T follicular helper cell (primary cell): ENCODE data around the gene UGT1A1.

Experiments
- DNase-seq: peaks from one replicate; pipeline ENCODE4 v3.0.0-alpha.2; 2020; ENCODE audit warnings: low read depth

The UGT1A1 gene

DNA sequence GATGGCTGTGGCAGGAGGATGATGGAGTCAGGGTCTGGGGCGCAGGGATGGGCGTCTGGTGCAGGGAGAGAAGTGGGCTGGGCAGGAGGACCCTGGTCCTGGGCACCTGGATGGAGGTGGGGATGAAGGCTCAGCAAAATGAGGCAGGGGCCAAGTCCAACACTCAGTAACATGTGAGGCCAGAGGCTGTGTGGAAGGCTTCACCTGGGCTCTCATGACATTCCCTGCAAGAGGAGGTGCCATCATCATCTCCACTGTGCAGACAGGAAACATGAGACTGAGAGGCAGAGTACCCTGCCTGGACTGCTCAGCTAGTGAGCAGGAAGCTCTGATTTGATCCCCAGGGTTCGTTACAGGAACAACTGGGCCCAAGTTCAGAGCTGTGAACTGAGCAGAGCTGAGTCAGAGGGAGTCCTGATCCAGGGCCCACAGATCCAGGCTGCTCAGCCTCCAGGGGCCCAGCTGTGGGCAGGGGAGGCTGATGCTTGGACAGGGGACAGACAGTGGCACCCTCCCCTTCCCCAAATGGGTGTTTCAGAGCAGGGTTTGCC lies 57.4 kb downstream of the UGT1A1 start:
- no peak for DNase-seq

DNA sequence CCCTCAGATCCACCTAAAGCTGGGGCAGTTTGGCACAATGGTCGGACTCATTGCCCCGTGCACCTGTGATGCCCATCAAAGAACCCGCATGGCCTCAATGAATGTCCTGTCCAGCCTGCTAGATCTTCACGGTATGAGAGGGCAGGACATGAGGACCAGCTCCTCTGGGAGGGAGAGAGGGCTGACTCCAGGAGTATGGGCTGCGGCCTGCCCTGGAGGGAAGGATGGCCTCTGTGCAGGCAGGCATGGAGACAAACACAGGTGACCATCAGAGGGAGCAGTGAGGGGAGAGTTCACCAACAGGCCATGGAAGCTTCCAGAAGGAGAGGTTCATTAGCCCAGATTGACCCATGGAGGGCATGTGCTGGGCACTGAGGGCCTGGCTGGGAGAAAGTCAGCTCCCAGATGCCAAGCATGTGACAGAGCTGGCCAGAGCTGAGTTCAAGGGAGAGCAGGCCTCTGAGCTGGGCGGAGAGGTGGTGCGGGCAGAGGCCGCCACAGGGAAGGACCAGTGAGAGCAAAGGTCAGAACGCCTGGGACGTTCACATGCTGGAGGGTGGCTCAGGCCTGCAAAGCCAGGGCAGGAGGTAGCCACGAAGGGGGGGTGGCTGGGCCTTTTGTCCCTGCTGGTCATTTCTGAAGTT lies 58.0 kb downstream of the UGT1A1 start:
- no peak for DNase-seq

DNA sequence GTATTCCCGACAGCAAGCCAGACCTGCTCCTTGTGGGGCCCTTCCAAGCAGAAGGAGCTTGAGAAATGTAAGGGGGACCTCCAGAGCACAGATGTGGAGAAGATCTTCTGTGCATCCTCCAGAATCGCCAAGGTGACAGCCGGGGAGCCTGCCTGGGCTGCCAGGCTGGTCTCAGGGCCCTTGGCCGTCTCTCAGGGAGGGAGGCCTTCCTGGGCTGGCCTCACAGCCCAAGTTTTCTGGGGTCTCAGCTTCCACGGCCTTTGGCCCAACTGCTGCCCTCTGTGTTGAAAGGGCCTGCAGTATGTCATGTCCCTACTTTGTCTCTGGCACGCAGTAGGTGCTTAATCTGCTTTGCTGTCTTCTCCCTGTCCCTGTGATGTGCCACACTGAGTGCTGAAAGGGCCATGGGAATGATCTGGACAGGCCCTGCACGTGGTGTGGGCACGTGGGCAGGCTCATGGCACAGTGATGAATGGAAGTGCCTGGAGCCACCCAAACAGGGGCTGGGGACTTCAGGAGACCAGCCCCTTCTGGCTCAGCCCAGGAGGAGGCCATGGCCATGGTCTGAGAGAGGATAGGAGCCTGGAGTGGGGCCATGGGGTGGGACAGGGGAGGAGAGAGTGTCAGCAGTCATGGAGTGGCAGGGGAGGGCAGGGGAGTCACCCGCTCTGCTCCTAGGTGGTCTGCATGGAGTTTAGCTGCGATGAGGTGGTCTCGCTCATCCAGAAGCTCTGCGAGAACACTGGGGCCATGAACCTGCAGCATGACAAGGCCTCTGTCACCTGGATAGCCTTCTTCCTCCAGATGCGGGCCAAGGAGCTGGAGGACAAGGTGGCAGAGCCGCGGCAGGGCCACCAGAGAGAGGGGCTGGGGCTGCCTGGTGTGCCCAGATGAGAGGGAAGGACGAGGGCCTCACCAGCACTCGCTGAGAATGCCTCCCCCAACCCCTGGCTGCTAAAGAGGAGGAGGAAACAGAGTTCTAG lies 58.9 kb downstream of the UGT1A1 start:
- DNase-seq: no peak

DNA sequence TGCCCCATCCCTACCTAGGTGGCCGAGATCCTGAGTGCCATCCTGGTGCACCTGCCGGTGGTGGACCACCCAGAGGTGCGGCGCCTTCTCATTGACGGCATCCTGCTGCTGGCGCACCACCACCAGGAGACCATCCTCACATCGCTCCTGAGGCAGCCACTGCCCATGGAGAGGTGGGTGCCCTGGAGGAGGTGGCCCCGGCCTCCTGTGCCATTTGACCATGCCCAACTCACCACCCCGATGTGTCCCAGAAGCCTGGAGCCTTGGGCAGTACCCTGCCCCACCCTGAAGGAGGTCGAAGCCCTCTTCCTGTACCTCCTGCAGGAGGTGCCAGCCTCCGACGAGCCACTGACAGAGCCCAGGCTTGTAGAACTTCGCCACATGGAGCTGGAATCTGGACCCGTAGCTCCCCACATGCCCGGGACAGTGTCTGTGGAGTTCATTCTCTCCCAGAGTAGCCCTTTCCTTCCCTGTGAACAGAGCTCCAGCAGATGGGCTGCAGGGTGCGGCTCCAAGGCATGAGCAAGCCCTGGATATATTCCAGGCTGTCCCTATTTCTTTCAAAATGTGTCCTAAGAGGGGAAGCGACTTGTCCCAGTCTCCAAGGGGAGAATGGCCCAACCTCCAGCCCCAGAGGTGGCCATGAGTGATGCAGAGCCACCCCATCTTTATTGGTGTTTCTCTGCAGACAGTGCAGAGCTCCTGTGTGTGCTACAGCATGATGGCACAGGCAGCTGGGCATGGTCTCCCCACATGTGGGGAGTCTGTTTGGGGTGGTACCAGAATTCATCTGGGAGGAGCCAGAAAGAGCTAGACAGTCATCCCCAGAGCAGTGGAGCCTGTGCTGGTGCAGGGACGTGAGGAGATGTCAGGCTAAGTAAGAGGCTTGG lies 60.1 kb downstream of the UGT1A1 start:
- no peak for DNase-seq

DNA sequence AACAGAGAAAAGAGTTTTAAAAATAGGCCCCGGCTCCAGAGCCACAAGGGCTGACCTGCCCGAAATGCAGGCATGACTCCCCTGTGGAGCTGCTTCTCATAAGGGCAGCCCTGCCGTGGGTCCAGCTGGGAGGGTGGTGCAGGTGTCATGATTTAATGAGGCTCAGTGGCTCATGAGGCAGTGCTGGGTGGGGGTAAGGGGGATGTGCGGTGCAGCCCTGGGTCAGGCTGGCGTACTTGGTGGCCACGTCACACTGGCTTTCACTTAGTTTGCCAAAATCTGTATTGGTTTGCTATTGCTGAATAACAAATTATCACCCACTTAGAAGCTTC lies 60.7 kb downstream of the UGT1A1 start:
- no peak for DNase-seq

DNA sequence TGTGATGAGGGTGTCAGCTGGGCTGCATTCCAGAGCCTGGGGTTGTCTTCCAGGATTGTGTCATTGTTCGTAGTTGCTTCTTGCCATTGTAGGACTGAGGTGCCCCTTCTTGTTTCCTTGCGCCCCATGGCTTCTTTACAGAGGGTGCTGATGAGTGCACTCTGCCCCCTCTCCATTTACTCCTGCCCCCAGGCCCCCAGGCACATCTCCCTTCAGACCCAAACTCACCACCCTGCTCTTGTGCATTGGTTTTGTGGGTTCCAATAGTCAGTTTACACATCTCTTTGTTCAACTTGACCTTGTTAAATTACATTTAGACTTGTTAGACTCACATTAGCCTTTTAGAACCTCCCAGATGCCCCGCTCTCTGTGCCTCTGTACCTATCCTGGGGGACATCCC lies 61.1 kb downstream of the UGT1A1 start:
- no peak for DNase-seq

DNA sequence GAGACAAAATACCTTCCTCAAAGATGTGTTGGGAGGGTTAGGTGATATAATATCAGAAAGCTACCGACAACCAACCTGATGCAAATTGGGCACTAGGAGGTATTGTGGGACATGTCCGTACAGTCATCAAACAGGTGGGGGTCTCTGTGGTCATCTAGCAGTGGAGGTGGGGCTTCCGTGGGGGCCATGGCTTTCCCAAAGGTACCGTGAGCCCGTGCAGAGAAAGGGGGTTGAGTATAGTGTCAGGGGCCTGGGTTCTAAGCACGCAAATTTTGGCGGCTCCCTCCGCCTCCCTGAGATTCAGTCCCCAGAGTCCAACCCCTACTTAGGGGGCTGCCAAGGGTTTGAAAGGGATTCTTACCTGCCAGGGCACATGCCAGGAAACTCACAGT lies 61.6 kb downstream of the UGT1A1 start:
- DNase-seq: no peak

DNA sequence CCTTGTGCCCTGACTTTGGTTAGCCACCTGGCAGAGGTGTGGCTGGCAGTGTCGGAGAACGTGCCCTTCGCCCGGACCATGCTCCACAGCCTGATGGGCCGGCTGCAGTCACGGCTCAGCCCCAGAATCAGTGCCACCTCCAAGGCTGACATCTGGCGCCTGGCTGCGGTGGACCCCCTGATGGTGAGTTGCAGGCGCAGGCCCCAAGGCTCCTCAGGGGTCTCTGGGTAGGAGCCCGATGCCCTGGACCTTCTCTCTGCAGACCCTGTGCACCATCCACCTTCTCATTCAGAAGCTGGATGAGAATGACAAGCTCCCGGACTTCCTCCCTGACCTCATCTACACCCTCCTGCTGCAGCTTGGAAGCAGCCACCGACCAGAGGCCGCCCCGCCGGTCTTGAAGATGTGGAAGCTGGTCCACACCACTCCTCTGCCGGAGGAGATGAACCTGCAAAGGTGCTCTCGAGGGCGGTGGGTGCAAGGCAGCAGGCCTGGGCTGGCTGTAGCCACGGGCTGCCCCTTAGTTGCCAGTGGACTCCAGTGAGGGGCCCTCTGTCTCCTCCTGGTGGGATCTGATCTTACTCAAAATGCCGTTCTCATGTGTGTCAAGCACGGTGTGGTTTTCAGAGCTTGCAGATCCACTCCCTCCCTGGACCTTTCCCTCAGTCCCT lies 62.2 kb downstream of the UGT1A1 start:
- no peak for DNase-seq
